K562 (cell line): ENCODE data around the gene TUBB6. TPM values are rescaled to one million over a fixed set of nuclear protein-coding genes. Genes with fewer than 3 reads are reported as not detected.
A peak's percentile ranks its signal among the peaks of the same experiment; 100 is the strongest.

ENCODE experiments used
- ATF2 ChIP-seq: sonication (generic); formaldehyde crosslinking; IDR thresholded peaks from 2 replicates; pipeline ENCODE4 v1.8.1; 2022; ENCODE audit warnings: missing genetic modification reagents
- ATF3 ChIP-seq, 2 experiments: fragments of 450-650 bp in 1 of 2; sonication (generic) in 1 of 2; formaldehyde crosslinking in 1 of 2; IDR thresholded peaks in 1 of 2; conservative IDR thresholded peaks in 1 of 2; 2 replicates each; pipeline versions ENCODE4 v1.6.1 to v1.8.1; 2016 to 2023; ENCODE audit warnings: mild to moderate bottlenecking in 2 of 2, moderate library complexity in 2 of 2, inconsistent platforms in 1 of 2, missing genetic modification reagents in 1 of 2
- CBFB ChIP-seq: sonication (generic); formaldehyde crosslinking; IDR thresholded peaks from 2 replicates; pipeline ENCODE4 v1.4.0; 2020; ENCODE audit warnings: mild to moderate bottlenecking, missing genetic modification reagents
- CHCHD3 ChIP-seq: fragments of 250-450 bp; sonication (Bioruptor Pico); IDR thresholded peaks from 2 replicates; pipeline ENCODE4 v2.1.2; 2022; ENCODE audit warnings: mild to moderate bottlenecking
- CTBP1 ChIP-seq: fragments of 450-650 bp; IDR thresholded peaks from 2 replicates; pipeline ENCODE4 v1.6.1; 2016; ENCODE audit warnings: borderline replicate concordance
- FOSL1 ChIP-seq: fragments of 200-800 bp; sonication (Bioruptor generic); conservative IDR thresholded peaks from 2 replicates; pipeline ENCODE4 v1.6.1; 2016; ENCODE audit warnings: missing genetic modification characterization, missing compliant biosample characterization
- GMEB1 ChIP-seq: fragments of 250-450 bp; sonication (Bioruptor Pico); IDR thresholded peaks from 2 replicates; pipeline ENCODE4 v1.4.0; 2020; ENCODE audit warnings: mild to moderate bottlenecking
- HSF4 ChIP-seq: fragments of 250-450 bp; sonication (Bioruptor Pico); IDR thresholded peaks from 2 replicates; pipeline ENCODE4 v2.1.2; 2022; ENCODE audit warnings: mild to moderate bottlenecking, moderate library complexity, borderline replicate concordance
- JUND ChIP-seq, 2 experiments: IDR thresholded peaks; 2 replicates in 1 of 2; 3 replicates in 1 of 2; pipeline ENCODE4 v1.6.1; 2011; ENCODE audit warnings: borderline replicate concordance in 2 of 2, low read depth in 2 of 2, low read length in 2 of 2, improper control_type of control experiment in 1 of 2, missing biosample characterization in 1 of 2, missing genetic modification characterization in 1 of 2, missing genetic modification reagents in 1 of 2
- NR2C1 ChIP-seq, 2 experiments: fragments of 450-650 bp; IDR thresholded peaks; 2 replicates each; pipeline ENCODE4 v1.6.1; 2017; ENCODE audit warnings: mild to moderate bottlenecking in 2 of 2, antibody characterized with exemption in 1 of 2, inconsistent platforms in 1 of 2, missing compliant biosample characterization in 1 of 2, missing genetic modification characterization in 1 of 2
- NR4A1 ChIP-seq, 2 experiments: fragments of 250-450 bp in 1 of 2; fragments of 450-650 bp in 1 of 2; sonication (Bioruptor Pico) in 1 of 2; IDR thresholded peaks; 2 replicates each; pipeline versions ENCODE4 v1.4.0 to v1.6.1; 2016 to 2020; ENCODE audit warnings: mild to moderate bottlenecking in 2 of 2, missing compliant biosample characterization in 1 of 2, missing genetic modification characterization in 1 of 2, moderate library complexity in 1 of 2
- POU5F1 ChIP-seq: fragments of 150-350 bp; IDR thresholded peaks from 2 replicates; pipeline ENCODE4 v1.6.1; 2014; ENCODE audit warnings: borderline replicate concordance, low read length, low read depth, mild to moderate bottlenecking; ENCODE audit not compliant: partially characterized antibody
- STAT5A ChIP-seq: IDR thresholded peaks from 2 replicates; pipeline ENCODE4 v1.6.1; 2012; ENCODE audit warnings: low read length, inconsistent platforms, borderline replicate concordance
- ZNF324 ChIP-seq: fragments of 250-450 bp; sonication (Bioruptor Pico); IDR thresholded peaks from 2 replicates; pipeline ENCODE4 v1.4.0; 2020; ENCODE audit warnings: mild to moderate bottlenecking
- ZNF668 ChIP-seq: fragments of 250-450 bp; sonication (Bioruptor Pico); IDR thresholded peaks from 2 replicates; pipeline ENCODE4 v1.8.0; 2022; ENCODE audit warnings: mild to moderate bottlenecking, inconsistent platforms
- polyA plus RNA-seq, 8 experiments: library from polyadenylated mRNA; depleted of rRNA in 4 of 8; stranded (reverse) in 5 of 8; unstranded in 3 of 8; fragments of >200 nt; fragmentation: Nextera tagmentation in 2 of 8; fragmentation: Illumina TruSeq in 1 of 8; extraction: Ambion mirVana in 2 of 8; extraction: Trizol in 1 of 8; gene quantifications; 2 replicates each; pipeline versions ENCODE4 v1.2.1 to v1.2.3, GENCODE V29; 2011 to 2014; ENCODE audit warnings: inconsistent platforms in 1 of 8, missing spikeins in 1 of 8
- total RNA-seq, 7 experiments: library from RNA; depleted of rRNA in 6 of 7; stranded (reverse); fragments of >200 nt in 6 of 7; fragmentation: Illumina TruSeq in 2 of 7; extraction: Trizol in 2 of 7; gene quantifications; 2 replicates each; pipeline versions ENCODE4 v1.2.1 to v1.2.3, GENCODE V29; 2011 to 2021; ENCODE audit warnings: low replicate concordance in 1 of 7
- TF ChIP-seq, protein P1 (sequence below): sonication (generic); formaldehyde crosslinking; IDR thresholded peaks from 2 replicates; pipeline ENCODE4 v1.8.1; 2023; ENCODE audit warnings: mild to moderate bottlenecking, missing genetic modification reagents
- TF ChIP-seq, protein P2 (sequence below): sonication (generic); formaldehyde crosslinking; IDR thresholded peaks from 2 replicates; pipeline ENCODE4 v1.8.0; 2022; ENCODE audit warnings: missing genetic modification reagents, mild to moderate bottlenecking, moderate library complexity, borderline replicate concordance

TUBB6 gene
- total and polyA plus RNA-seq, 9 of the 15 experiments (the other 6 are each of a cell fraction or from before 2014, with no cell fraction given) = 43.9 to 404 (median 81.1) TPM

GRCh38 chr18:12308386-12309100 lies 502 bp downstream of the TUBB6 start (continued):
- TF ChIP-seq HSF4 (CRISPR knock-in tag) = no peak
- TF ChIP-seq, protein P1, sequence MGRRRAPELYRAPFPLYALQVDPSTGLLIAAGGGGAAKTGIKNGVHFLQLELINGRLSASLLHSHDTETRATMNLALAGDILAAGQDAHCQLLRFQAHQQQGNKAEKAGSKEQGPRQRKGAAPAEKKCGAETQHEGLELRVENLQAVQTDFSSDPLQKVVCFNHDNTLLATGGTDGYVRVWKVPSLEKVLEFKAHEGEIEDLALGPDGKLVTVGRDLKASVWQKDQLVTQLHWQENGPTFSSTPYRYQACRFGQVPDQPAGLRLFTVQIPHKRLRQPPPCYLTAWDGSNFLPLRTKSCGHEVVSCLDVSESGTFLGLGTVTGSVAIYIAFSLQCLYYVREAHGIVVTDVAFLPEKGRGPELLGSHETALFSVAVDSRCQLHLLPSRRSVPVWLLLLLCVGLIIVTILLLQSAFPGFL (CRISPR knock-in tag) = 0 out of 2 replicates have a peak, but pooled peaks have one; percentile 71
- TF ChIP-seq ZNF324 (CRISPR knock-in tag) = no peak
- TF ChIP-seq FOSL1 (tag) = peak; percentile 97
- TF ChIP-seq, protein P2, sequence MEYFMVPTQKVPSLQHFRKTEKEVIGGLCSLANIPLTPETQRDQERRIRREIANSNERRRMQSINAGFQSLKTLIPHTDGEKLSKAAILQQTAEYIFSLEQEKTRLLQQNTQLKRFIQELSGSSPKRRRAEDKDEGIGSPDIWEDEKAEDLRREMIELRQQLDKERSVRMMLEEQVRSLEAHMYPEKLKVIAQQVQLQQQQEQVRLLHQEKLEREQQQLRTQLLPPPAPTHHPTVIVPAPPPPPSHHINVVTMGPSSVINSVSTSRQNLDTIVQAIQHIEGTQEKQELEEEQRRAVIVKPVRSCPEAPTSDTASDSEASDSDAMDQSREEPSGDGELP = peak; percentile 94
- 0 out of 2 replicates have a peak, but pooled peaks have one; percentile 13 for TF ChIP-seq CHCHD3 (CRISPR knock-in tag)
- peak; percentile 72; the same call in 1 of the 2 replicates for TF ChIP-seq CTBP1
- peak; percentile 95 for TF ChIP-seq JUND (IDR thresholded peaks at IDR 0.05; ENCODE audit: borderline replicate concordance, low read depth, low read length)
- TF ChIP-seq JUND (tag; IDR thresholded peaks at IDR 0.05; ENCODE audit: borderline replicate concordance, low read depth, low read length) = peak; percentile 93; the same call in 2 of the 3 replicates
- TF ChIP-seq STAT5A = no peak
- 0 out of 2 replicates have a peak, but pooled peaks have one; percentile 3 for TF ChIP-seq ZNF668 (CRISPR knock-in tag)
- no peak for TF ChIP-seq NR2C1 (IDR thresholded peaks at IDR 0.05)
- TF ChIP-seq NR2C1 (tag; IDR thresholded peaks at IDR 0.05) = no peak
- no peak for TF ChIP-seq POU5F1
- peak; percentile 76; the same call in 1 of the 2 replicates for TF ChIP-seq CBFB
- no peak for TF ChIP-seq GMEB1 (CRISPR knock-in tag)
- no peak for TF ChIP-seq NR4A1 (CRISPR knock-in tag; IDR thresholded peaks at IDR 0.05)
- peak; percentile 43; the same call in 1 of the 2 replicates for TF ChIP-seq NR4A1 (tag; IDR thresholded peaks at IDR 0.05)
- TF ChIP-seq ATF2 (CRISPR knock-in tag) = 0 out of 2 replicates have a peak, but pooled peaks have one; percentile 40
- peak; percentile 95 for TF ChIP-seq ATF3 (IDR thresholded peaks at IDR 0.05)
- peak; percentile 80 for TF ChIP-seq ATF3 (CRISPR knock-in tag; conservative IDR thresholded peaks at IDR 0.05)
